Left ventricle myocardium superior (tissue), 1 donor: ENCODE results near the gene C2orf92. TPM values are rescaled to one million over a fixed set of nuclear protein-coding genes. Genes with fewer than 3 reads are reported as not detected.
A peak's percentile ranks its signal among the peaks of the same experiment; 100 is the strongest.
"Not testable (repeated sequence)": the region's sequence is repeated elsewhere in the genome, so short reads cannot be mapped to it uniquely, and the experiment has no call there.

Experiments used
- ATAC-seq: fragments of 200-7000 bp; cut with Tn5 transposase; one replicate; pipeline ENCODE4 v1.9.1; 2020; ENCODE audit warnings: mild to moderate bottlenecking, moderate library complexity
- DNase-seq: peaks from one replicate; pipeline ENCODE4 v3.0.0-alpha.2; 2020
- intact Hi-C: fragments of 100-400 bp; cut with micrococcal nuclease; formaldehyde crosslinking; loops from one replicate; pipeline ENCODE4 v1.11.0; 2022
- total RNA-seq: library from RNA; stranded (reverse); fragmentation: NEBNext Ultra II Directional; extraction: Animal tissue kit (Norgen Biotek cat#: 25700); gene quantifications from one replicate; pipeline ENCODE4 v1.2.1, GENCODE V29; 2021
- donor health status: DM: no; HTN: yes; CAD: no; lungs with severe emphysema.

The C2orf92 gene
- total RNA-seq, 1 donor from 2014 or later, result 2.3 TPM

GRCh38 chr2:97658691-97659157 lies 10.8 kb upstream of the C2orf92 start:
- no peak for ATAC-seq
- intact Hi-C loops, result no loop called here

GRCh38 chr2:97659256-97660043 lies 10.1 kb upstream of the C2orf92 start:
- intact Hi-C loops, result no loop called here
- ATAC-seq (no peak), DNase-seq (no peak)

More at GRCh38 chr2:97658691-97659157, 10.8 kb upstream of the C2orf92 start:
- no peak for DNase-seq

- intact Hi-C loops, result no loop called here
- DNase-seq (no peak), ATAC-seq (no peak)
Observed at GRCh38 chr2:97660044-97660774, 9.3 kb upstream of the C2orf92 start.

- intact Hi-C loops, result no loop called here
- no peak for ATAC-seq
- DNase-seq, result no peak
Observed at GRCh38 chr2:97660775-97661389, 8.6 kb upstream of the C2orf92 start.

- intact Hi-C loops, result no loop called here
- DNase-seq (no peak), ATAC-seq (no peak)
Observed at GRCh38 chr2:97661927-97662326, 7.6 kb upstream of the C2orf92 start.

- DNase-seq (no peak), ATAC-seq (no peak)
- intact Hi-C loops, result no loop called here
Observed at GRCh38 chr2:97662386-97662894, 7.1 kb upstream of the C2orf92 start.

- ATAC-seq (peak; percentile 55), DNase-seq (peak; percentile 86)
- intact Hi-C loops, result no loop called here
Observed at GRCh38 chr2:97662895-97663625, 6.5 kb upstream of the C2orf92 start.

GRCh38 chr2:97663626-97663961 lies 5.9 kb upstream of the C2orf92 start:
- DNase-seq, result no peak
- no peak for ATAC-seq
- intact Hi-C loops, result no loop called here

- intact Hi-C loops, result no loop called here
- peak; percentile 98 for DNase-seq
- peak; percentile 94 for ATAC-seq
Observed at GRCh38 chr2:97663962-97664635, 5.4 kb upstream of the C2orf92 start, which contains the start of gene ACTR1B. Gene ACTR1B (minus strand): TSS chr2:97664044. CDS start chr2:97663890, 154 bp downstream.

- intact Hi-C loops, result no loop called here
- ATAC-seq (no peak), DNase-seq (no peak)
Observed at GRCh38 chr2:97664636-97664970, 4.9 kb upstream of the C2orf92 start.

- ATAC-seq (no peak), DNase-seq (no peak)
- intact Hi-C loops, result no loop called here
Observed at GRCh38 chr2:97670471-97670870, 958 bp downstream of the C2orf92 start.

GRCh38 chr2:97671526-97671925 lies 2.0 kb downstream of the C2orf92 start:
- intact Hi-C loops, result no loop called here
- no peak for DNase-seq
- ATAC-seq, result no peak

- intact Hi-C loops, DNase-seq, ATAC-seq: not testable (repeated sequence)
Observed at GRCh38 chr2:97672606-97673140, 3.2 kb downstream of the C2orf92 start.

GRCh38 chr2:97673182-97673914 lies 3.8 kb downstream of the C2orf92 start:
- no peak for DNase-seq
- intact Hi-C loops, result no loop called here
- ATAC-seq, result no peak

GRCh38 chr2:97673915-97674283 lies 4.4 kb downstream of the C2orf92 start:
- ATAC-seq (no peak), DNase-seq (no peak)
- intact Hi-C loops, result no loop called here

GRCh38 chr2:97675430-97676113 lies 6.1 kb downstream of the C2orf92 start:
- DNase-seq (no peak), ATAC-seq (no peak)
- intact Hi-C loops, result no loop called here

- no peak for ATAC-seq
- intact Hi-C loops, result no loop called here
- no peak for DNase-seq
Observed at GRCh38 chr2:97676620-97677019, 7.1 kb downstream of the C2orf92 start.
